Neural cell (in vitro differentiated cells): ENCODE results near the gene ENPP7. TPM values are rescaled to one million over a fixed set of nuclear protein-coding genes. Genes with fewer than 3 reads are reported as not detected.

Source experiments
- H2AFZ ChIP-seq: fragments of 200-600, 300-800 bp; sonication (generic), shearing (Covaris generic); 2 replicates; pipeline ENCODE4 v1.6.0; 2014; ENCODE audit warnings: low read depth, mild to moderate bottlenecking, antibody characterized with exemption, low read length, moderate library complexity
- H3F3A ChIP-seq: fragments of 200-600 bp; shearing (Covaris generic); 2 replicates; pipeline ENCODE4 v1.6.1; 2016; ENCODE audit warnings: mild to moderate bottlenecking, moderate library complexity, mixed read lengths, antibody characterized with exemption, low read length; ENCODE audit not compliant: insufficient read depth, poor library complexity, severe bottlenecking
- H3K27ac ChIP-seq: fragments of 200-600, 300-800 bp; sonication (generic), shearing (Covaris generic); 2 replicates; pipeline ENCODE4 v1.5.1; 2014; ENCODE audit warnings: mild to moderate bottlenecking, low read length, moderate library complexity
- H3K27me3 ChIP-seq: fragments of 300-800, 200-600 bp; sonication (generic), shearing (Covaris generic); 2 replicates; pipeline ENCODE4 v1.6.0; 2014; ENCODE audit warnings: mild to moderate bottlenecking, low read depth, low read length, moderate library complexity; ENCODE audit not compliant: insufficient read depth
- H3K36me3 ChIP-seq: fragments of 300-800, 200-600 bp; sonication (generic), shearing (Covaris generic); 2 replicates; pipeline ENCODE4 v1.5.1; 2014; ENCODE audit warnings: mild to moderate bottlenecking, antibody characterized with exemption, low read length, moderate library complexity; ENCODE audit not compliant: insufficient read depth
- H3K4me2 ChIP-seq: fragments of 300-800, 200-600 bp; sonication (generic), shearing (Covaris generic); 2 replicates; pipeline ENCODE4 v1.6.0; 2014; ENCODE audit warnings: mild to moderate bottlenecking, low read length
- H3K4me3 ChIP-seq: fragments of 300-800, 200-600 bp; sonication (generic), shearing (Covaris generic); 2 replicates; pipeline ENCODE4 v1.5.1; 2014; ENCODE audit warnings: mild to moderate bottlenecking, low read length, moderate library complexity
- H3K79me2 ChIP-seq: fragments of 200-600 bp; shearing (Covaris generic); replicated peaks from 2 replicates; pipeline ENCODE4 v1.6.0; 2014; ENCODE audit warnings: mild to moderate bottlenecking, low read length, moderate library complexity; ENCODE audit not compliant: insufficient read depth
- H3K9ac ChIP-seq: fragments of 300-800, 200-600 bp; sonication (generic), shearing (Covaris generic); 2 replicates; pipeline ENCODE4 v1.6.1; 2016; ENCODE audit warnings: mild to moderate bottlenecking, low read length, mixed read lengths
- H3K9me2 ChIP-seq: fragments of 200-600 bp; shearing (Covaris generic); 2 replicates; pipeline ENCODE4 v1.6.1; 2016; ENCODE audit warnings: mild to moderate bottlenecking, low read length, mixed read lengths; ENCODE audit not compliant: insufficient read depth
- H3K9me3 ChIP-seq: fragments of 200-600, 300-800 bp; sonication (generic), shearing (Covaris generic); 2 replicates; pipeline ENCODE4 v1.6.1; 2016; ENCODE audit warnings: mild to moderate bottlenecking, mixed run types, low read length, moderate library complexity, mixed read lengths
- H4K20me1 ChIP-seq: fragments of 200-600 bp; shearing (Covaris generic); 2 replicates; pipeline ENCODE4 v1.6.1; 2016; ENCODE audit warnings: mild to moderate bottlenecking, mixed run types; ENCODE audit not compliant: insufficient read depth
- CTCF ChIP-seq: fragments of 450-650 bp; IDR thresholded peaks from 2 replicates; pipeline ENCODE4 v1.5.1; 2014; ENCODE audit warnings: antibody characterized with exemption, mild to moderate bottlenecking, moderate library complexity; ENCODE audit not compliant: poor library complexity, severe bottlenecking
- EP300 ChIP-seq: fragments of 450-650 bp; conservative IDR thresholded peaks from 2 replicates; pipeline ENCODE4 v1.6.1; 2014; ENCODE audit warnings: antibody characterized with exemption, mild to moderate bottlenecking, moderate library complexity; ENCODE audit not compliant: poor library complexity, severe bottlenecking
- EZH2 ChIP-seq: fragments of 200-600, 300-800 bp; shearing (Covaris generic), sonication (generic); IDR thresholded peaks from 2 replicates; pipeline ENCODE4 v1.6.1; 2014; ENCODE audit warnings: antibody characterized with exemption, low read length, borderline replicate concordance, mild to moderate bottlenecking; ENCODE audit not compliant: insufficient read depth, poor library complexity, severe bottlenecking
- POLR2AphosphoS5 ChIP-seq: IDR thresholded peaks from 2 replicates; pipeline ENCODE4 v1.6.1; 2012
- RAD21 ChIP-seq: fragments of 450-650 bp; conservative IDR thresholded peaks from 2 replicates; pipeline ENCODE4 v1.6.1; 2014; ENCODE audit warnings: antibody characterized with exemption, mild to moderate bottlenecking, moderate library complexity
- REST ChIP-seq: IDR thresholded peaks from 2 replicates; pipeline ENCODE4 v1.6.1; 2012; ENCODE audit warnings: borderline replicate concordance
- SMC3 ChIP-seq: fragments of 450-650 bp; conservative IDR thresholded peaks from 2 replicates; pipeline ENCODE4 v1.6.1; 2014; ENCODE audit warnings: antibody characterized with exemption, mild to moderate bottlenecking, moderate library complexity; ENCODE audit not compliant: poor library complexity
- TAF1 ChIP-seq: IDR thresholded peaks from 2 replicates; pipeline ENCODE4 v1.6.1; 2012; ENCODE audit warnings: low read depth
- polyA plus RNA-seq: library from polyadenylated mRNA; depleted of rRNA; stranded (reverse); fragments of >200 nt; gene quantifications from 2 replicates; pipeline ENCODE4 v1.2.3, GENCODE V29; 2014

Gene ENPP7
- polyA plus RNA-seq, 1 donor from 2014 or later = not detected

GRCh38 chr17:79737046-79737921 is 6.5 kb downstream of the ENPP7 start:
- H3K9me2 ChIP-seq = no peaks in the 10 kb centered on the region
- no peaks in the 10 kb centered on the region for H3K79me2 ChIP-seq
- TF ChIP-seq CTCF (no peak), TAF1 (no peak), EZH2 (no peak), REST (no peak)
- no peaks in the 10 kb centered on the region for H3K36me3 ChIP-seq
- no peak overlapping the region for H3K4me3 ChIP-seq
- no peak overlapping the region for H2AFZ ChIP-seq
- no peaks in the 10 kb centered on the region for H4K20me1 ChIP-seq
- no peak overlapping the region for H3K27ac ChIP-seq
- no peak overlapping the region for H3K9ac ChIP-seq
- no peaks in the 10 kb centered on the region for H3K27me3 ChIP-seq
- no peaks in the 10 kb centered on the region for H3F3A ChIP-seq
- H3K4me2 ChIP-seq = no peak overlapping the region
- no peaks in the 10 kb centered on the region for H3K9me3 ChIP-seq

- Histone ChIP-seq H2AFZ (no peak overlapping the region), H3K9me3 (no peaks in the 10 kb centered on the region), H3K27ac (no peak overlapping the region), H3K27me3 (no peaks in the 10 kb centered on the region), H3K4me2 (no peak overlapping the region), H3K79me2 (no peaks in the 10 kb centered on the region), H3K9ac (no peak overlapping the region), H3K9me2 (no peaks in the 10 kb centered on the region), H4K20me1 (no peaks in the 10 kb centered on the region), H3K4me3 (no peak overlapping the region), H3K36me3 (no peaks in the 10 kb centered on the region), H3F3A (no peaks in the 10 kb centered on the region)
- TF ChIP-seq POLR2AphosphoS5 (no peak), EP300 (no peak), REST (no peak), RAD21 (no peak), SMC3 (no peak)
Observed at GRCh38 chr17:79737922-79738578, 7.3 kb downstream of the ENPP7 start.
